Stimulated activated CD8-positive, alpha-beta memory T cell treated with anti-CD3 and anti-CD28 coated beads, Interleukin-15, amount 100 ng/mL, for 24 hours (primary cell): ENCODE data around the gene PARP2.
"Not testable (repeated sequence)": the region's sequence is repeated elsewhere in the genome, so short reads cannot be mapped to it uniquely, and the experiment has no call there.

Experiments
- DNase-seq: peaks from one replicate; pipeline ENCODE4 v3.0.0-alpha.2; 2020; ENCODE audit warnings: low read depth

PARP2 gene

GRCh38 chr14:20347747-20348146, 4.3 kb downstream of the PARP2 start:
- DNase-seq, result no peak

DNA sequence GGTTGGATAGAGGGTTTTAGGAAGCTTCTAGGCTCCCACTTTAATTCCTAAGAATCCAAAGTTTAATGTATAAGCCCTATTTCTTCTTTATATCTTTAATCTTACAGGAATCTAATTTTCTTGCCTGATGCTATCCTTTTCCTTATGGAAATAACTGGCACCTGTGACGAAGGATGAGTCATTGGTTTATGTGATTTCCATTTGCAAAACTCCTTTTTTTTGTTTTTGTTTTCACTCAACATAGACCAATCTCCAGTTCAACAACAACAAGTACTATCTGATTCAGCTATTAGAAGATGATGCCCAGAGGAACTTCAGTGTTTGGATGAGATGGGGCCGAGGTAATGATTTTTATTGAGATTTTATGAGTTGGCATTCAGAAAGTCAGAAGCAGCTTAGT, 6.8 kb downstream of the PARP2 start:
- no peak for DNase-seq

DNA sequence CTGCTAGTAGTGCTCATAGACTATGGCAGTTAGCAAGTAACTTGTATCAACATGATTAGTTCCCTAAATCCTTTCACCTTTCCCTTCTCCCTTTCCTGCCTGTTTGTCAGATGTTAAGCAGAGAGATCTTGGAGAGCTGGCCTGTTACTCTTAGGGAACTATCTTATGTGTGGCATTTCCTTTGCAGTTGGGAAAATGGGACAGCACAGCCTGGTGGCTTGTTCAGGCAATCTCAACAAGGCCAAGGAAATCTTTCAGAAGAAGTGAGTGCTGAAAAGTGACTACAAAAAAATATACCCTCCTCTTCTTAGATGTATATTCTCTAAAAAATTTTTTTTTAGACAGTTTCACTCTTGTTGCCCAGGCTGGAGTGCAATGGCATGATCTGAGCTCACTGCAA, 7.4 kb downstream of the PARP2 start:
- no peak for DNase-seq

GRCh38 chr14:20356422-20356821, 13.0 kb downstream of the PARP2 start:
- DNase-seq, result no peak

DNA sequence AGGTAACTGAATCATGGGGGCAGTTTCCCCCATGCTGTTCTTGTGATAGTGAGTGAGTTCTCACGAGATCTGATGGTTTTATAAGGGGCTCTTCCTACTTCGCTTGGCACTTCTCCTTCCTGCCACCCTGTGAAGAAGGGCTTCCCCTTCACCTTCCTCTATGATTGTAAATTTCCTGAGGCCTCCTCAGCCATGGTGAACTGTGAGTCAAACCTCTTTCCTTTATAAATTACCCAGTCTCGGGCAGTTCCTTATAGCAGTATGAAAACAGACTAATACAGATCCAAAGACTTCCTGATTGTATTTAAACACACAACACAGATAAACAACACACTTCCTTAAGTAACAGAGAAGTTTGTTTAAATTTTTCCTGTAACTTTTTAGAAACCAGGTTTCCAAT, 15.0 kb downstream of the PARP2 start:
- DNase-seq, result not testable (repeated sequence)

DNA sequence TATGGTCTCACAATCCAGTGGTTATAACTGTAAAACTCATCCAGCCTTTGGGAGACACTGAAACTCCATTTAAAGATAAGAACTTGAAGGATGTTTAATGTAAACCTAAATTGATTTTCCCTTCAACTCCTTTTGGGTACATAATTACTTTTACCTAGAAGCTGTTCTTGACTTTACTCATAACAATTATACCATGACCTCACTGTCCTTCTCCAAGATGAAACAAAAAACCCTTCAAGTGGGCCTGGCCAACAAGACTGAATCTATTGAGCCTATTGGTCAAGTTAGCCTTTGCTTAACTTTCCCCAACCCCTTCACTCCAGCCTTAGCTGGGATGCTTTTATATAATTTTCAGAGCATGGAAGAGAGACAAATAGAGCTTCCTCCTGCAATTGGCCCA, 22.5 kb downstream of the PARP2 start:
- DNase-seq, result no peak

DNA sequence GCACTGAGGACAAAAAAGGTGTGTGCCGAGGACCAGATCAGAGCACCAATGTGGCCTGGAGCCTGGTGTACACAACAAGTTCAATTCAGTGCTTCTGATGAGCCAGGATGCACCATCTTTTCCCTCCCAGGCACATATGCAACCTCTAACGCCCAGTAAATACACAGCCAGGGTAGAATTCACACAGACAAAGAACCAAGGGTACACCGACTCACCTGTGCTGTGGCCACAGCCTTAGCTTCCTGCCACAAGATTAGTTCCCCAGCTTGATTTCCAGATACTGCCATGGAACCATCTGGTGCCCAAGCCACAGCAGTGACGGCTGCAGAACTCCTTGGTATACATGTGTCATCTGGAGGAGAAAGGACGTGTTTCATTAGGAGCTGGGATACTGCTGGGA, 29.4 kb downstream of the PARP2 start:
- no peak for DNase-seq

GRCh38 chr14:20375471-20375870, 32.0 kb downstream of the PARP2 start:
- DNase-seq, result no peak

DNA sequence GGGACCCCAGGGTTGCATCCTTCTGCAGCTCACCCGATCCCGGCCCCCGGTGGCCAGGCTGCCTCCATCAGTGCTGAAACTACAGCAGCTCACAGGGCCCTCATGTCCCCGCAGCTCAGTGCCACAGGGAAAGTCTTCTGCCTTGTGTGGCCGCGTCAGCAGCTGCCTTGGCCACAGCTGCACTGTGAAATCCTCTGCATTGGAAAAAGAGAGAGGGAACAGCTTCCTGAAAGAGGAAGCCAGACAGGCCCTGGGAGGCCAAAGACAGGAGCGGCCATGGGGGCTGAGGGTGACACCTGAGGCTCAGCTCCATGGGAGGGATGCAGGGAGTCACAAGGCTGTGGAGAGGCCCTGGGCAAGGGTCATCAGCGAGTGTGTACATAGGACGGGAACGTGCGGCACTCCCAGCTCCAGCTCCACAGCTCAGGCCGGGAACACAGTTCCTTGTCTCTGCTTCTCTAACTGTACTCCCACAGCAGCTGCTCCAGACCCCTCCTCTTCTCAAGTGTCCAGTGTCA, 32.7 kb downstream of the PARP2 start:
- no peak for DNase-seq

DNA sequence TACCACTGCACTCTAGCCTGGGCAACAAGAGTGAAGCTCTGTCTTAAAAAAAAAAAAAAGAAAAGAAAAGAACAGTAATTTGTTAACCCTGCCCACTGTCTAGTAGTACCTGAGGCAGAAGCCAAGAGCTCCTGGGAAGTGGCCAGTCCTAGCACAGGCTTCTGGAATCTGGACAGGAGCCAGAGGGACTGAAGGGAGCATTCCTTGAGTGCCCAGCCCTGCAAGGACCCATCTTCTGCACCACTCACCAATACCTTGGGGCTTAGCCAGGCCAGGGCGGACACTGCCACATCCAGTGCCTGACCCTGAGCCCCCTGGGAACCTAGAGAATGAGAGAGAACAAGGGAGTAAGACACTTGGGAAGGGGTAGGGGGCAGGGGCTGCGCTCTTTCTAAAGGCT, 33.7 kb downstream of the PARP2 start:
- no peak for DNase-seq

DNA sequence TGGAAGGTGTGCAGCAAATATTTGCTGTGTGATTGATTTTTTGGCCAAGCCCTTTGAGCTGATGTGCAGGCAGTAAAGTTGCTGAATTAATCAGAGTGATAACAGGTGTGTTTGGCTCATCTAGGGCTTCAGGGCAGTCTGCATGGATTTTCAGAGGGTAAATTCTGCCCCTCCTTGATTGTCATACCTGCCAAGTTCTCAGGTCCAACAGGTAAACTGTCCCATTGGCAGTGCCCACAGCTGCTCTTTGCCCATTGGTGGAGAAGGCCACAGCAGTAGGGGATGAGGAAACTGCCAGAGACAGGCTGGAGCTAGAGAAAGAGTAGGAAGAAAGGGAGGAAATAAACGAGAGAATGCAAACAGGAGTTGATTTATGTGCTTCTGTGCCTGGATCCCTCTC, 36.3 kb downstream of the PARP2 start:
- no peak for DNase-seq

DNA sequence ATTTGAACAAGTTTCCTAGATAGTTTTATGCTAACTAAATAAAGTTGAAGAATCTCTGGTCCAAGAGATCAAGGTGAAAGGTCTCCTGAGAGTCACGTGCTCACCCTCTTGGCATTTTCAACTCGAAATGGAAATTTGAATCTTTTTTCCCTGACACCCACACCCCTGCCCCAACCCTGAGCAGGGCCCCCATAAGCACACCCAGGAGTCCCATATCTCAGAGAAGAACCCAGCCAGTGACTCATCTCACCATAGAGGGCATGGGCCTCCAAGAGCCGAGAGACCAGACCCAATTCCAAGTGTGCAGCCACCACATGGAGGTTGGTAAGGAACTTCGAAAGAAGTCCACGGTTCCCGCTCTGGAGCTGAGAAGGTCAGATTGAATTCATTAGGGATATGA, 37.2 kb downstream of the PARP2 start:
- no peak for DNase-seq

DNA sequence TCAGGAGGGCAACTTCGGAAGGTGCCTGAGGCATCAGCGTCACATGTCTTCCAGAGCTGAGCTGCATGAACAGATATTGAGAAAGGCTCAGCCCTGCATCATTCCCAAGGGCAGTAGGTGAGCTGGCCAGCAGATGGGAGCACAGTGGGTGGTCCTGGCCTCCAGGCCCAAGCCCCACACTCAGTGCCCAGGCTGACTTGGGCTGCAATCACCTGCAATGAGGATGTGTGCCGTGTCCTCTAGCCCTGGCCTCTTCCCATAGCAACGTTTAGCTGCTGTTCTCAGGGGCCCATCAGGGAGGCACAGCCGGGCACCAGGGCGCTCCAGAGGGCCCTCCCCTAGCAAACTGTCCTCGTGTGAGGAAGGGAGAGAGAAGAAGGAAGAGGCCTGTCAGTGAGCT, 37.9 kb downstream of the PARP2 start:
- DNase-seq, result no peak

- no peak for DNase-seq
These were observed 39.1 kb downstream of the PARP2 start for GRCh38 chr14:20382526-20382925.

DNA sequence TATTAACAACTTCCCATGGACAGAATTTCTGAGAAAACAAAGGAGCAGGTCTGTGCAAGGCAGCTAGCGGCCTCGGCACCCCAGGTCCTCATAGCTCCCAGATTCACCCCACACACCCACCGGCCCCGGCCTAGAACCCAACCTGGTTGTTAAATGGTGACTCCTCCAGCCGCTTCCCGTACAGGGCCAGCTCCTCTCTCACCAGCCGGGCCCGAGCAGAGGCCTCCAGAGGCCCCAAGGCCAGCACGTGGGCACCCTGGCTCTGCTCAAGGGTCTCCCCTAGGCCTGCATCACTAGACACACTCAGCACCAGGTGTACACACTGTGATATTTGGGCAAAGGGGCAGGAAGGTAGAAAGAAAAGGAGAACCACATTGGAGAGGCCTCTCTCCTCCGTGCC, 39.6 kb downstream of the PARP2 start:
- no peak for DNase-seq

DNA sequence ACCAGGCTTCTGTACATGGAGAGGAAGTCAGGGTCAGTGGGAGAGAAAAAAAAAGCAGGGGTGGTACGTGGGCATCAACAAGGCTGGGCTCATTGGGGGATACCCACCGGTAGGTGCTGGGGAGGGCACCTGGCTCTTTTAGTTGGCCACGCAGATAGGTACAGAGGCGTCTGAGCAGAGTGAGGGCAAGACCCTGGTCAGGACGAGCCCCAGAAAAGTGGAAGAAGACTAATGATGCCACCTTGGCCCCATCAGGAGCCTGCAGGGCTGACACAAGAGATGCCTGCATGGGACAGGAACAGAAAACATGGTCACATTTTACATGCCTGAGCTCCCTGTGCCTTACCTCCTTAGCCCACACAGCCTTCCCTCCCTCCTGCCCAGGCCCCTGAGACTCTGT, 40.2 kb downstream of the PARP2 start:
- DNase-seq, result no peak

GRCh38 chr14:20384321-20384720, 40.9 kb downstream of the PARP2 start:
- DNase-seq, result no peak

- DNase-seq, result no peak
These were observed 41.5 kb downstream of the PARP2 start for GRCh38 chr14:20384886-20385285.

DNA sequence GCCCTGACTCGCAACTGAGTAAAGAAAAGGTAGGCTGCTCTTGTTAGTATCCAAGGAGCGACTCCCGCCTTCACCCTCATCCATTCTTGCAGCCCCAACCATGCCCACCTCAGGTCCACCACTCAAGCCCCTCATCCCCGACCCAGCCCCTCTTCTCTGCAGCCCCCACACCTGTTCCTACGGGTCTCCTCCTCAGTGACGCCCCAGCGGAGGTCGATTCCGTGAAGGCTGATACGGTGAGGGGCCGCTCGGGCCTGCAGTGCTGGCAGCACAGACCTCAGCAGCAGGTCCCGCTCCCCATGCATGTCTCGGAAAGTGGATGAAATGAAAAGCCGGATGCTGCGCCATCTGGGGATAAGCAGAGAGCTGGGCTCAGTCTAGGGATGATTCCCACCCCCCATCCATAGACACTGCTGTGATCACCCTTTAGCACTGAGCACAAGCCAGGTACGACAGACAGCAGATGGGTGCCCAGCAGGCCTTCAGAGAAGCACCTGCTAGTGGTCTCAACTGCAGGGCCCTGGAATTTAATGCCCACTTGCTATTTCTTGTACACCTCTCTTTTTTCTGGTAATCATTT, 42.9 kb downstream of the PARP2 start:
- DNase-seq, result no peak

- no peak for DNase-seq
These were observed 44.1 kb downstream of the PARP2 start for GRCh38 chr14:20387576-20387975.

DNA sequence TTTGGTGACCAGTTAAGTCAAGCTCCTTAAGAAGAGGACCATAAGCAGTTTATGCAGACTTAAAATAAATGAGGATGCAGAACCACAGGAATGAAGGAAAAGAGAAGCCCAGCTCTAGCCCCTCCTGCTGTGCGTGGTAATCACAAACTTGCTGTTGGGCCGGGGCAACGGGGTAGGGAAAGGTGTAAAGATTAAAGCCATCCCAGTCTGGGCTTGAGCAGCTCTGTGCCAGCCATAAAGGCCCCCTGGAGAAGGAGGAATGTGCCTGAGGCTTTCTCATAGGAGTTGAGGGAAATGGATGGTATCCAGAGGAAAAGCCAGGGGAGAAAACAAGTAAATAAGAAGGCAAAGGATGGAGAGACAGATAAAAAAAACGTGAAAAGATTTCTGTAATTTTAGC, 44.7 kb downstream of the PARP2 start:
- DNase-seq, result no peak

DNA sequence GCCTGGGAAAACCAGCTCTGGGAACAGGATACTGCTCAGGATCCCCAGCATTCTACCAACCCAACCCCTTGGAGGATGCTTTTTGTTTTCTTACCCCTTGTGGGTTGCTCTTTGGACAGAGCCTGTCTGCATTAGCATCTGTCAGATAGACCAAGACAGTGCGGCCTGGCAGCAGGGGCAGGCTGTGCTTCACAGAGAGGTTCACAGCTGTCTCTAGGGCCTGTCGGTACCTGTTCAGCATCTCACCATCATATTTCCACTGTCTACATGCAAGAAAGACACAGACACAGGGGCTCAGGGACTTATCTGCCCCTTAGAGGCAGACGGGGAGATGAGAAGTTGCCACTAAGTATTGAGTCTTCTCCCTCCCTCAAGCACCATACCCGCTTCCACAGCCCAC, 48.1 kb downstream of the PARP2 start:
- no peak for DNase-seq

GRCh38 chr14:20397511-20397910, 54.1 kb downstream of the PARP2 start:
- no peak for DNase-seq

- DNase-seq, result no peak
These were observed 57.1 kb downstream of the PARP2 start for GRCh38 chr14:20400589-20400964.
